IgD-negative memory B cell (primary cell): ENCODE data around the gene PCDH9. TPM values are rescaled to one million over a fixed set of nuclear protein-coding genes. Genes with fewer than 3 reads are reported as not detected.

Source experiments
- H3K27ac Mint-ChIP-seq, 3 donors: one replicate each; pipeline ENCODE4 v1.8.0; 2020 to 2022; ENCODE audit warnings: mild to moderate bottlenecking in 3 of 3, mixed read lengths in 3 of 3, moderate library complexity in 1 of 3
- H3K27me3 Mint-ChIP-seq: one replicate; pipeline ENCODE4 v1.8.0; 2021; ENCODE audit warnings: mixed read lengths
- H3K36me3 Mint-ChIP-seq: one replicate; pipeline ENCODE4 v1.8.0; 2020; ENCODE audit warnings: mild to moderate bottlenecking, mixed read lengths
- H3K4me1 Mint-ChIP-seq, 3 donors: one replicate each; pipeline ENCODE4 v1.8.0; 2020 to 2022; ENCODE audit warnings: mixed read lengths in 3 of 3, mild to moderate bottlenecking in 1 of 3
- H3K4me3 Mint-ChIP-seq, 4 donors: one replicate each; pipeline ENCODE4 v1.8.0; 2020 to 2022; ENCODE audit warnings: mild to moderate bottlenecking in 4 of 4, mixed read lengths in 4 of 4, moderate library complexity in 3 of 4
- H3K9me3 Mint-ChIP-seq, 3 donors: one replicate each; pipeline ENCODE4 v1.8.0; 2020 to 2021; ENCODE audit warnings: mixed read lengths in 3 of 3, mild to moderate bottlenecking in 1 of 3
- polyA plus RNA-seq: library from polyadenylated mRNA; unstranded; fragments of 300-500 nt; fragmentation: Illumina TruSeq; gene quantifications from one replicate; pipeline ENCODE4 v1.2.3, GENCODE V29; 2021

The PCDH9 gene
- polyA plus RNA-seq, 1 donor from 2014 or later, result 2.3 TPM

DNA sequence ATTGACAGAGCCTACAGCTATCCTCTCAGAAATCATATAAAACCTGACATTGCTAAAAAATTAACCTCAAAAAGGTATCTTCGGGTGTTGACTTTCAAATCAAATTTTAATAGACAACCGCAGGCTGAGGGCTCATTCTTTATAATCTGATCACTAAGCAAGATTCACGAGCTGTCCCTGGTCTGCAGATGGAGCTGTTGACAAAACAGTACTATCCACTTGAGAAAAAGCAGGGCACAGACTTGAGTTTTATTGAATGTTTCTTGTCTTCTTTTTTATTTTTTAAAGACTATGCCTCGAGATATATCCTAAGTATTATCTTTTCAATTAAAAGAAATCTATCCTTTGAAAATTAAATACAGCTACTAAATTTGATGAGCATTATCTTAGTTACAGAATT lies 540.5 kb downstream of the PCDH9 start:
- Mint-ChIP-seq H3K4me1 (peaks cover 0 to 1% (median 0%) of the 10 kb centered on the region in 3 donors), H3K27ac (no peak overlapping the region), H3K9me3 (peaks cover 2 to 9% (median 4%) of the 10 kb centered on the region in 3 donors), H3K27me3 (no peaks in the 10 kb centered on the region), H3K36me3 (no peaks in the 10 kb centered on the region), H3K4me3 (no peak overlapping the region)

- Mint-ChIP-seq H3K4me3 (no peak overlapping the region), H3K36me3 (no peaks in the 10 kb centered on the region), H3K27ac (no peak overlapping the region), H3K4me1 (peaks cover 0 to 1% (median 0%) of the 10 kb centered on the region in 3 donors), H3K9me3 (peaks cover 4 to 9% (median 4%) of the 10 kb centered on the region in 3 donors), H3K27me3 (no peaks in the 10 kb centered on the region)
Observed at GRCh38 chr13:66689037-66689619, 541.0 kb downstream of the PCDH9 start.

- H3K27me3 Mint-ChIP-seq, result no peaks in the 10 kb centered on the region
- H3K36me3 Mint-ChIP-seq, result no peaks in the 10 kb centered on the region
- H3K4me3 Mint-ChIP-seq, result no peak overlapping the region
- H3K4me1 Mint-ChIP-seq, result no peaks in the 10 kb centered on the region
- H3K27ac Mint-ChIP-seq, result no peak overlapping the region
- peaks cover 2 to 9% (median 4%) of the 10 kb centered on the region in 3 donors for H3K9me3 Mint-ChIP-seq
Observed at GRCh38 chr13:66681403-66681802, 548.7 kb downstream of the PCDH9 start.

GRCh38 chr13:66680031-66680430 lies 550.1 kb downstream of the PCDH9 start:
- H3K4me3 Mint-ChIP-seq, result no peak overlapping the region
- no peaks in the 10 kb centered on the region for H3K36me3 Mint-ChIP-seq
- H3K27ac Mint-ChIP-seq, result no peak overlapping the region
- H3K4me1 Mint-ChIP-seq, result no peaks in the 10 kb centered on the region
- H3K9me3 Mint-ChIP-seq, result peaks cover 0 to 4% (median 4%) of the 10 kb centered on the region in 3 donors
- H3K27me3 Mint-ChIP-seq, result no peaks in the 10 kb centered on the region

GRCh38 chr13:66675620-66676019 lies 554.5 kb downstream of the PCDH9 start:
- no peaks in the 10 kb centered on the region for H3K27me3 Mint-ChIP-seq
- H3K36me3 Mint-ChIP-seq, result no peaks in the 10 kb centered on the region
- H3K27ac Mint-ChIP-seq, result no peak overlapping the region
- H3K4me1 Mint-ChIP-seq, result no peaks in the 10 kb centered on the region
- H3K4me3 Mint-ChIP-seq, result no peak overlapping the region
- H3K9me3 Mint-ChIP-seq, result peaks cover 0 to 8% (median 5%) of the 10 kb centered on the region in 3 donors

DNA sequence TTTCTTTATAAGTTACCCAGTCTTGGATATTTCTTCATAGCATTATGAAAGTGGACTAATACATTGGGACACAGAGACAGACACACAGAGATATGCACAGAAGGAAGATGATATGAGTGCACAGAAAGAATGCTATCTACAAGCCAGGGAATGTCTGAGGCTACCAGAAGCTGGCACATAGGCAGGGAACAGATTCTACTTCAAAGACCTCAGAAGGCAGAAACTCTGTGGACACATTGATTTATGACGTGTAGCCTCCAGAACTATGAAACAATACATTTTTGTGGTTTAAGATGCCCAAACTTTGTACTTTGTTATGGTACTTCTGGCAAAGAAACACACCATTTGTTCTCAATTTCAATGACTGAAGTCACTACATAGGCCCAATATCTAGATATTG lies 556.7 kb downstream of the PCDH9 start:
- Mint-ChIP-seq H3K27ac (no peak overlapping the region), H3K9me3 (peaks cover 0 to 8% (median 5%) of the 10 kb centered on the region in 3 donors), H3K36me3 (no peaks in the 10 kb centered on the region), H3K27me3 (no peaks in the 10 kb centered on the region), H3K4me3 (no peak overlapping the region), H3K4me1 (no peaks in the 10 kb centered on the region)

- Mint-ChIP-seq H3K4me1 (peaks cover 4 to 5% (median 4%) of the 10 kb centered on the region in 3 donors), H3K36me3 (no peaks in the 10 kb centered on the region), H3K9me3 (peaks cover 0 to 3% (median under 1%) of the 10 kb centered on the region in 3 donors), H3K27me3 (no peaks in the 10 kb centered on the region), H3K27ac (no peak overlapping the region), H3K4me3 (no peak overlapping the region)
Observed at GRCh38 chr13:66665991-66666390, 564.1 kb downstream of the PCDH9 start.

DNA sequence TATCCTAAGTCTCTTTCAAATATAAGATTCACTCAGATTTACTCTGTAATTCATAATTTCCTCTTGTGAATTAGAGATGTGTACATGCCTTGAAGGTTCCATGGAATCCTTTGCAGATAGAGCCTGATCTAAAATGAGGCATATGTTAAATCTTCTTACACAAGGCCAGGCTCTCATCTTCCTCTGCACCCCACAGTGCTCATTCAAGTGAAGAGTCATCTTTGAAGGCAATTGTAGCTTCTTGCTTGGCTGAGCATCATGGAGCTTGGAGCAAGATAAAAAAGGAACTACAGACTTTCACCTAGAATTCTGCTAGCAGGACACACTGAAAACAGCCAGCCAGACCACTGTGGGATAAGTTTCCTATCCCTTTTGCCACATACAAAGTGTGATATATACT lies 566.4 kb downstream of the PCDH9 start:
- no peak overlapping the region for H3K4me3 Mint-ChIP-seq
- no peaks in the 10 kb centered on the region for H3K27me3 Mint-ChIP-seq
- no peak overlapping the region for H3K27ac Mint-ChIP-seq
- peaks cover 9 to 15% (median 9%) of the 10 kb centered on the region in 3 donors for H3K4me1 Mint-ChIP-seq
- no peaks in the 10 kb centered on the region for H3K36me3 Mint-ChIP-seq
- peaks cover 0 to 2% (median 0%) of the 10 kb centered on the region in 3 donors for H3K9me3 Mint-ChIP-seq

DNA sequence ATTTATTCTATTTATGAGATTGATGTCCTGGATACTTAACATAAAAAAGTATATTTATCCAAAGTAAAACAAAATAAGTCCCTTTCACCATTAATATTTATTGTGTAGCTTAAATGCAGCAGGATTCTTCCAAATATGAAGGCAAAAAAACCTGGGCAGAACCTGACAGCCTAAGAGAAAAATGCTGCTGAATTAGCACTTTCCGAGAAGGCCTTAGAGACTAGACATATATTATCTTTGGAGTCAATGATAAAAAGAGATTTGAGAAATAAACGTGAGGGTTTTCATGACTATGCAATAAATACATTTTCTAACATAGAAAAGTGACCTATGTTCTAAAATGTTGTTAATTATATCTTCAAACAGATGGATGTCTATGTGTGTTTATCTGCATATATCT lies 566.9 kb downstream of the PCDH9 start:
- no peaks in the 10 kb centered on the region for H3K27me3 Mint-ChIP-seq
- H3K4me3 Mint-ChIP-seq, result no peak overlapping the region
- peaks cover 9 to 15% (median 10%) of the 10 kb centered on the region in 3 donors for H3K4me1 Mint-ChIP-seq

DNA sequence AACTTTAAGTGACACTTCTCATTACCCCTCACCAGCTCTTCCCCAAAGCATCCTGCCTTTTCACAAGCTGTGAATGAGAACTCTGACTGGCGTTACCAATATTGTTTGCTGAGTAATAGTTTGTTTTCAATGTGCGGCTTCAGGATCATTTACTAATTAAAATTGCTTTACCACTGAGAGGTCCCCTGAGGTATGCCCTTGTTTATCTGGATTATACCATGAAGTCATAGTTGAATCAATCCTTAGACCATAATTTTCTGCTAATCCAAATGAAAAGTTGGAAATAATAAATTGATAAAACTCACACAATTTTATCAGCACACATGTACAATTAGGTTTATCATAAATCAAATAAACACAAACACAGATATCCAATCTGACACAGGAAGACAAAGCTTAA lies 568.8 kb downstream of the PCDH9 start:
- Mint-ChIP-seq H3K27ac (no peak overlapping the region), H3K36me3 (no peaks in the 10 kb centered on the region), H3K4me3 (no peak overlapping the region), H3K9me3 (peaks cover 0 to 2% (median 0%) of the 10 kb centered on the region in 3 donors), H3K27me3 (no peaks in the 10 kb centered on the region), H3K4me1 (peaks cover 14 to 16% (median 15%) of the 10 kb centered on the region in 3 donors)

More for the DNA sequence above, 566.9 kb downstream of the PCDH9 start:
- peaks cover 0 to 2% (median 0%) of the 10 kb centered on the region in 3 donors for H3K9me3 Mint-ChIP-seq
- H3K36me3 Mint-ChIP-seq, result no peaks in the 10 kb centered on the region
- no peak overlapping the region for H3K27ac Mint-ChIP-seq

DNA sequence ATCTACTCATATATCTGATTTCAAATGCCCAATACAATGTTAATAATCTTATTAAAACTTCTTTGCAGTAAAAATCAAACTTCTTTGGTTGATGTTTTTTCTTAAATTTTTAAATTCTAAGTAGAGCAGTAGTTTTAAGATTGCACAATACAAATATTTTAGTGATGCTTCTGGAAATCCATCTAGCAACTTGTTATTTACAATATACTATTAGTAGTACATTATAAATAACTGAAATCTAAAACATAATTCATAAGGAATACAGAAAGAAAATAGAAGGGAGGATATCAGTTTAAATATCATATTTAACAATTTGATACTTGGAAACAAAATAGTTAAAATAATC lies 569.7 kb downstream of the PCDH9 start:
- H3K36me3 Mint-ChIP-seq, result no peaks in the 10 kb centered on the region
- H3K9me3 Mint-ChIP-seq, result peaks cover 0 to 2% (median 0%) of the 10 kb centered on the region in 3 donors
- no peaks in the 10 kb centered on the region for H3K27me3 Mint-ChIP-seq
- peak overlapping the region in 2 of 4 donors; percentile 71 to 93 for H3K4me3 Mint-ChIP-seq
- H3K27ac Mint-ChIP-seq, result peak overlapping the region in 1 of 3 donors; percentile 38
- H3K4me1 Mint-ChIP-seq, result peaks cover 14 to 16% (median 15%) of the 10 kb centered on the region in 3 donors

DNA sequence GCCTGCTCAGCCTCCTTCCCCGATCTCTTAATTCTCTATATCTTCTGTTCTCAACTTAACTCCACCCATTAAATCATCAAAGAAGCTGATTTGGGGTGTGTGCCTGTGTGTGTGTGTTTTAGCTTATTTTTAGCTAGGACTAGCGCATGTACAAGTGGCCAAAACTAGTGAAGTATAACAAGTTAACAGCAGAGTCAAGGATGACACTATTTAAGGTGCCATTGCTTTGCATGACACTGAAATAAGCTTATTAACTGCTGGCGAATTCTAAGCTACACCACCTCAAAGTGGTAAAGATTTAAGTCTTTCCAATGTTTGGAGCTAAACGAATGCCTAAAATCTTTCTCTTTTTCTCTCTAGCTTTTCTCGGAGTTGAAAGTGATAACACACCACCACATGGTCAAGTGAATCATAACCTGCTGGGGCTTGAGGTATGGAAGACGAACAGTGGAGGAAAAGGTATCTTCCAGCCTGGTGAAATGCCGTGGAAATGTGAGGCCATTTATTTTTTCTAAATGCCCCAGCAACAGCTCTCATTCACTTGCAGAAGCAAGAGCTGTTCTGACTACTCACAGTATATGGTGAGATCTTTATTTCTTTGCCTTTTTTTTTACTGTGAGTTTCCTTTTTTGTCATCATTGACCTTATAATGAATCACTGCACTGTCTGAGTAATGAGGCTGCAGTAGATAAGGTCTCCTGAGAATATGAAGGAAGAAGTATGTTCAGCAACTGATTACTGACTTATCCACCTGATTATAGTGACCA lies 570.3 kb downstream of the PCDH9 start:
- H3K36me3 Mint-ChIP-seq, result no peaks in the 10 kb centered on the region
- peaks cover 0 to 2% (median 0%) of the 10 kb centered on the region in 3 donors for H3K9me3 Mint-ChIP-seq
- H3K4me1 Mint-ChIP-seq, result peaks cover 15 to 16% (median 15%) of the 10 kb centered on the region in 3 donors
- H3K27me3 Mint-ChIP-seq, result no peaks in the 10 kb centered on the region
- peak overlapping the region; percentile 71 to 93 (median 77) for H3K4me3 Mint-ChIP-seq
- H3K27ac Mint-ChIP-seq, result peak overlapping the region; percentile 38 to 71 (median 54)

GRCh38 chr13:66659286-66659685 lies 570.9 kb downstream of the PCDH9 start:
- Mint-ChIP-seq H3K4me3 (peak overlapping the region; percentile 71 to 93 (median 77)), H3K36me3 (no peaks in the 10 kb centered on the region), H3K9me3 (peaks cover 0 to 2% (median 0%) of the 10 kb centered on the region in 3 donors), H3K27ac (peak overlapping the region; percentile 38 to 71 (median 54)), H3K4me1 (peaks cover 15 to 16% (median 15%) of the 10 kb centered on the region in 3 donors), H3K27me3 (no peaks in the 10 kb centered on the region)

GRCh38 chr13:66657165-66657881 lies 572.8 kb downstream of the PCDH9 start:
- Mint-ChIP-seq H3K36me3 (no peaks in the 10 kb centered on the region), H3K9me3 (peaks cover 0 to 1% (median under 1%) of the 10 kb centered on the region in 3 donors), H3K27me3 (no peaks in the 10 kb centered on the region), H3K4me3 (peak overlapping the region in 2 of 4 donors; percentile 13 to 77), H3K27ac (no peak overlapping the region), H3K4me1 (peaks cover 15 to 16% (median 15%) of the 10 kb centered on the region in 3 donors)
